ENCODE data around the gene AP1B1. TPM values are rescaled to one million over a fixed set of nuclear protein-coding genes. Genes with fewer than 3 reads are reported as not detected.

The AP1B1 gene
- total RNA-seq, 2 experiments from 2014 or later, result 61.2 to 63.7 TPM

GRCh38 chr22:29341056-29341848, 47.1 kb downstream of the AP1B1 start:
- H3K27me3 Mint-ChIP-seq, result no peaks in the 10 kb centered on the region
- no peak overlapping the region for H3K27ac Mint-ChIP-seq
- no peak for ATAC-seq (ENCODE audit: low read depth)
- H3K4me1 Mint-ChIP-seq, result no peaks in the 10 kb centered on the region
- H3K36me3 Mint-ChIP-seq, result peaks cover 9% of the 10 kb centered on the region
- no peak overlapping the region for H3K4me3 Mint-ChIP-seq
- no peak for DNase-seq
- POLR2A ChIA-PET, result no interaction called here
- H3K9me3 Mint-ChIP-seq, result no peaks in the 10 kb centered on the region

GRCh38 chr22:29340566-29340965, 47.8 kb downstream of the AP1B1 start:
- Mint-ChIP-seq H3K4me1 (no peaks in the 10 kb centered on the region), H3K27me3 (no peaks in the 10 kb centered on the region), H3K27ac (no peak overlapping the region), H3K36me3 (peaks cover 12% of the 10 kb centered on the region), H3K9me3 (no peaks in the 10 kb centered on the region), H3K4me3 (no peak overlapping the region)
- POLR2A ChIA-PET, result no interaction called here
- ATAC-seq (ENCODE audit: low read depth), result no peak
- no peak for DNase-seq

GRCh38 chr22:29339381-29340235, 48.8 kb downstream of the AP1B1 start:
- Mint-ChIP-seq H3K27me3 (no peaks in the 10 kb centered on the region), H3K4me1 (no peaks in the 10 kb centered on the region), H3K9me3 (no peaks in the 10 kb centered on the region), H3K36me3 (peaks cover 15% of the 10 kb centered on the region), H3K27ac (no peak overlapping the region), H3K4me3 (no peak overlapping the region)
- POLR2A ChIA-PET, result no interaction called here
- ATAC-seq (ENCODE audit: low read depth) (no peak), DNase-seq (no peak)

- Mint-ChIP-seq H3K27ac (no peak overlapping the region), H3K36me3 (peaks cover 12% of the 10 kb centered on the region), H3K4me3 (no peak overlapping the region), H3K9me3 (no peaks in the 10 kb centered on the region), H3K27me3 (no peaks in the 10 kb centered on the region), H3K4me1 (no peaks in the 10 kb centered on the region)
- ATAC-seq (ENCODE audit: low read depth) (no peak), DNase-seq (no peak)
- POLR2A ChIA-PET, result no interaction called here
Measured at GRCh38 chr22:29338398-29338797, 50.0 kb downstream of the AP1B1 start.

- ATAC-seq (ENCODE audit: low read depth), result no peak
- Mint-ChIP-seq H3K9me3 (no peaks in the 10 kb centered on the region), H3K27me3 (no peaks in the 10 kb centered on the region), H3K36me3 (peaks cover 12% of the 10 kb centered on the region), H3K4me3 (no peak overlapping the region), H3K4me1 (no peaks in the 10 kb centered on the region), H3K27ac (no peak overlapping the region)
- POLR2A ChIA-PET, result no interaction called here
- no peak for DNase-seq
Measured at GRCh38 chr22:29337631-29338284, 50.6 kb downstream of the AP1B1 start.

GRCh38 chr22:29336751-29337490, 51.4 kb downstream of the AP1B1 start:
- no peak for ATAC-seq (ENCODE audit: low read depth)
- H3K4me3 Mint-ChIP-seq, result no peak overlapping the region
- H3K36me3 Mint-ChIP-seq, result peaks cover 12% of the 10 kb centered on the region
- H3K9me3 Mint-ChIP-seq, result no peaks in the 10 kb centered on the region
- POLR2A ChIA-PET, result interaction anchor here (0.6 kb wide), 1 partner anchor 244 kb away, joined by 7 read pairs; no protein-coding TSS in a partner anchor
- DNase-seq, result no peak
- no peaks in the 10 kb centered on the region for H3K27me3 Mint-ChIP-seq
- no peaks in the 10 kb centered on the region for H3K4me1 Mint-ChIP-seq
- no peak overlapping the region for H3K27ac Mint-ChIP-seq

- H3K27ac Mint-ChIP-seq, result no peak overlapping the region
- no peaks in the 10 kb centered on the region for H3K9me3 Mint-ChIP-seq
- POLR2A ChIA-PET, result no interaction called here
- peaks cover 11% of the 10 kb centered on the region for H3K36me3 Mint-ChIP-seq
- no peaks in the 10 kb centered on the region for H3K27me3 Mint-ChIP-seq
- no peak overlapping the region for H3K4me3 Mint-ChIP-seq
- ATAC-seq (ENCODE audit: low read depth) (no peak), DNase-seq (no peak)
- H3K4me1 Mint-ChIP-seq, result no peaks in the 10 kb centered on the region
Measured at GRCh38 chr22:29335656-29336055, 52.7 kb downstream of the AP1B1 start.

GRCh38 chr22:29334696-29335344, 53.5 kb downstream of the AP1B1 start:
- H3K27ac Mint-ChIP-seq, result no peak overlapping the region
- POLR2A ChIA-PET, result no interaction called here
- H3K27me3 Mint-ChIP-seq, result no peaks in the 10 kb centered on the region
- ATAC-seq (ENCODE audit: low read depth) (no peak), DNase-seq (no peak)
- no peak overlapping the region for H3K4me3 Mint-ChIP-seq
- no peaks in the 10 kb centered on the region for H3K4me1 Mint-ChIP-seq
- peaks cover 11% of the 10 kb centered on the region for H3K36me3 Mint-ChIP-seq
- H3K9me3 Mint-ChIP-seq, result no peaks in the 10 kb centered on the region

GRCh38 chr22:29334148-29334547, 54.2 kb downstream of the AP1B1 start:
- no peaks in the 10 kb centered on the region for H3K4me1 Mint-ChIP-seq
- no peak overlapping the region for H3K4me3 Mint-ChIP-seq
- ATAC-seq (ENCODE audit: low read depth), result no peak
- no peak overlapping the region for H3K27ac Mint-ChIP-seq
- H3K27me3 Mint-ChIP-seq, result no peaks in the 10 kb centered on the region
- POLR2A ChIA-PET, result no interaction called here
- no peak for DNase-seq
- peaks cover 13% of the 10 kb centered on the region for H3K36me3 Mint-ChIP-seq
- no peaks in the 10 kb centered on the region for H3K9me3 Mint-ChIP-seq

GRCh38 chr22:29332886-29333496, 55.4 kb downstream of the AP1B1 start:
- no peak for DNase-seq
- Mint-ChIP-seq H3K9me3 (no peaks in the 10 kb centered on the region), H3K36me3 (peaks cover 8% of the 10 kb centered on the region), H3K27ac (no peak overlapping the region), H3K27me3 (no peaks in the 10 kb centered on the region), H3K4me3 (no peak overlapping the region), H3K4me1 (no peaks in the 10 kb centered on the region)
- ATAC-seq (ENCODE audit: low read depth), result no peak
- POLR2A ChIA-PET, result no interaction called here

GRCh38 chr22:29331658-29332300, 56.6 kb downstream of the AP1B1 start:
- Mint-ChIP-seq H3K27ac (no peak overlapping the region), H3K4me1 (no peaks in the 10 kb centered on the region), H3K9me3 (no peaks in the 10 kb centered on the region), H3K27me3 (no peaks in the 10 kb centered on the region), H3K36me3 (peaks cover 8% of the 10 kb centered on the region), H3K4me3 (no peak overlapping the region)
- ATAC-seq (ENCODE audit: low read depth) (no peak), DNase-seq (no peak)
- POLR2A ChIA-PET, result no interaction called here

- Mint-ChIP-seq H3K9me3 (no peaks in the 10 kb centered on the region), H3K36me3 (peaks cover 10% of the 10 kb centered on the region)
- ATAC-seq (ENCODE audit: low read depth), result no peak
Measured at GRCh38 chr22:29331213-29331612, 57.2 kb downstream of the AP1B1 start.

More at GRCh38 chr22:29331213-29331612, 57.2 kb downstream of the AP1B1 start:
- Mint-ChIP-seq H3K27ac (no peak overlapping the region), H3K4me3 (no peak overlapping the region), H3K4me1 (no peaks in the 10 kb centered on the region), H3K27me3 (no peaks in the 10 kb centered on the region)
- DNase-seq, result no peak
- POLR2A ChIA-PET, result no interaction called here
